Right lobe of liver (tissue), 6 donors: ENCODE measurements around the gene HSPG2. TPM values are rescaled to one million over a fixed set of nuclear protein-coding genes. Genes with fewer than 3 reads are reported as not detected.

Experiments
- ATAC-seq, 4 donors: fragments of 200-7000 bp; cut with Tn5 transposase; one replicate each; pipeline ENCODE4 v1.9.1; 2020; ENCODE audit warnings: mild to moderate bottlenecking in 4 of 4, moderate library complexity in 4 of 4
- DNase-seq, 3 donors: peaks; one replicate each; pipeline ENCODE4 v3.0.0-alpha.2; 2020
- H3K27ac ChIP-seq, 3 donors: fragments of 200-600 bp; one replicate each; pipeline ENCODE4 v1.8.0; 2022
- H3K27me3 ChIP-seq, 2 donors: fragments of 200-600 bp; one replicate each; pipeline ENCODE4 v1.8.0; 2022
- H3K36me3 ChIP-seq, 4 donors: fragments of 200-600 bp; sonication (generic) in 1 of 4; one replicate each; pipeline versions ENCODE4 v1.5.1 to v1.8.0; 2017 to 2022; ENCODE audit warnings: control low read depth in 1 of 4
- H3K4me1 ChIP-seq, 4 donors: fragments of 200-600 bp; sonication (generic) in 1 of 4; one replicate each; pipeline versions ENCODE4 v1.5.1 to v1.8.0; 2017 to 2022; ENCODE audit warnings: control low read depth in 1 of 4
- H3K4me3 ChIP-seq, 3 donors: fragments of 200-600 bp; one replicate each; pipeline ENCODE4 v1.8.0; 2022
- H3K9me3 ChIP-seq, 4 donors: fragments of 200-600 bp; sonication (generic) in 1 of 4; one replicate each; pipeline versions ENCODE4 v1.5.1 to v1.8.0; 2017 to 2022; ENCODE audit warnings: control low read depth in 1 of 4
- CTCF ChIP-seq, 4 donors: fragments of 200-600 bp in 3 of 4; fragments of 450-650 bp in 1 of 4; IDR thresholded peaks; one replicate each; pipeline versions ENCODE4 v1.5.1 to v1.8.0; 2016 to 2022; ENCODE audit warnings: antibody characterized with exemption in 4 of 4, mild to moderate bottlenecking in 2 of 4
- POLR2A ChIP-seq: fragments of 450-650 bp; IDR thresholded peaks from one replicate; pipeline ENCODE4 v1.6.1; 2017; ENCODE audit warnings: antibody characterized with exemption, mild to moderate bottlenecking
- WGBS: methylation state at CpG from one replicate; pipeline ENCODE4 v1.1.6; 2018; ENCODE audit warnings: low coverage, low lambda C conversion rate; ENCODE audit not compliant: insufficient coverage; ENCODE audit errors: missing lambda C conversion rate; 5-methylcytosine and 5-hydroxymethylcytosine counted together
- intact Hi-C, 2 donors: fragments of 100-400 bp; cut with DNase I; formaldehyde crosslinking; loops; one replicate each; pipeline versions ENCODE4 v1.11.2 to v1.14.1; 2022
- total RNA-seq, 6 experiments: library from RNA; depleted of rRNA in 2 of 6; stranded (reverse); fragments of >200 nt in 2 of 6; fragmentation: NEBNext Ultra II Directional in 3 of 6; extraction: Animal tissue kit (Norgen Biotek cat#: 25700) in 3 of 6; gene quantifications; one replicate each; pipeline versions ENCODE4 v1.1.0 to v1.2.4, GENCODE V29; 2016 to 2023
- donor health status: DM: no; HTN: yes; CAD: no.
- donor health status: DM: no; HTN: no; CAD: no.
- donor health status: DM: no; HTN: no; CAD: no.
- donor health status: DM: no; HTN: yes; CAD: no.
- donor health status: DM: no; HTN: yes; CAD: no.

Gene HSPG2
- total RNA-seq, 6 experiments from 2014 or later: 31.3 to 90.9 (median 43.7) TPM

DNA sequence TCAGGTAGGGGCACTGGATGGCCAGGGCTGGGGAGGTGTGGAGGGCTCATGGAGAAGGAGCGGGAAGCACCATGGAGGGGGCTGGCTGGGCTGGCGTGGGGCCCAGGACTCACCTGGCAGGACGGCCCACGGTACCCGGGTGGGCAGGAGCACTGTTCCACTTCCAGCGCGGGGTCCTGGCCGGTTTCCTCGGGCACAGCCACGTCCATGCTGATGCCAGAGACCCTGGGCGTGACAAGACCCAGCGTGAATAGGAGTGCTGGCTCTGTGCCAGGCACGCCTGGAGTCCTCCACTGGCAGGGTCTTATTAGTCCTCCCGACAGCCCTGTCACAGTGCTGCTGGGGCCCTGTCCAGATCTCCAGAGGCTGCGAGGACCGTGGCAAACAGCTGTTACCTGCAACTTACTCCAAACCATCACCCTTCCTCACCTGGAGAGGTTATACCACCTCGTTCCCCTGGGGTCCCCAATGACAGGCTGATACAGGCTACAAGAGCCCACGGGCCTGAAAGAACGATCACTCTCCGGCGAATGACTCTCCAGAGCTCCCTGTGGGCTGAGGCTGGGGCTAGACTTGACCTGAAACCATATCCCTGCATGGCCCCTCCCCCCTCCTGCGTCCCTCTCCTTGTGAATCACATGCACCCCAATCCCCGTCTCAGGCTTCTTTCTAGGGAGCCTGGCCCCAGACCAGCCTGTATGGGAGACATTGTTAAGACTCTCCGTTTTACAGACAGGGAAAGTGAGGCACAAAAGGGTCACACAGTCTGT, 62.1 kb downstream of the HSPG2 start:
- Histone ChIP-seq H3K36me3 (no peaks in the 10 kb centered on the region), H3K9me3 (no peaks in the 10 kb centered on the region), H3K4me3 (no peak overlapping the region), H3K27me3 (no peaks in the 10 kb centered on the region), H3K4me1 (no peaks in the 10 kb centered on the region), H3K27ac (no peak overlapping the region)
- ATAC-seq (no peak), DNase-seq (no peak)
- TF ChIP-seq POLR2A (no peak), CTCF (IDR thresholded peaks at IDR 0.05) (no peak)
- WGBS: 0% methylated on average over 1 of the region's 24 CpGs
- intact Hi-C loops: no loop called here

DNA sequence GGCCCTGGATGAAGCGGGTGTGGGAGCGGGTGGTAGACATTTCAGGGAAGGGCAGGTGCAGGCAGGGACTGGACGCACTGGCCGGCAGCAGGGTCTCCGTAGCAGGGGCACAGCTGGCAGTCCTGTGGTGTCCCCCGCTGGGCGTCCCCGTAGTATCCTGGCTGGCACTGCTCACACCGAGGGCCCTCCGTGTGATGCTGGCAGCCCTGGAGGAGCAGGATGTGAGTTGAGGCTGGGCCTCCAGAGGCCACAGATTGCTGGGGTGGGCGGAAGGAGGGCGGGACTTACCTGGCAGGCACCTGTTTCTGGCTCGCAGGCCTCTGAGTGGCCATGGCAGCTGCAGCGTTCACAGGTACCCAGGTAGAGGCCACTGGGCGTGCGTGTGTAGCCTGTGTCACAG, 62.8 kb downstream of the HSPG2 start:
- Histone ChIP-seq H3K36me3 (no peaks in the 10 kb centered on the region), H3K4me1 (no peaks in the 10 kb centered on the region), H3K27ac (no peak overlapping the region), H3K27me3 (no peaks in the 10 kb centered on the region), H3K4me3 (no peak overlapping the region), H3K9me3 (no peaks in the 10 kb centered on the region)
- ATAC-seq (no peak), DNase-seq (no peak)
- no peak for TF ChIP-seq POLR2A
- no peak for TF ChIP-seq CTCF (IDR thresholded peaks at IDR 0.05)
- intact Hi-C loops: no loop called here
- 93% methylated on average over 3 of the region's 16 CpGs for WGBS

- intact Hi-C loops: no loop called here
- TF ChIP-seq POLR2A: no peak
- no peak for TF ChIP-seq CTCF (IDR thresholded peaks at IDR 0.05)
- no peak for DNase-seq
- WGBS: no CpG with 5 or more reads among the region's 10 CpGs
- Histone ChIP-seq H3K4me1 (no peaks in the 10 kb centered on the region), H3K9me3 (no peaks in the 10 kb centered on the region), H3K27ac (no peak overlapping the region), H3K27me3 (no peaks in the 10 kb centered on the region), H3K4me3 (no peak overlapping the region), H3K36me3 (no peaks in the 10 kb centered on the region)
- no peak for ATAC-seq
Observed at GRCh38 chr1:21873761-21874160, 63.3 kb downstream of the HSPG2 start.

DNA sequence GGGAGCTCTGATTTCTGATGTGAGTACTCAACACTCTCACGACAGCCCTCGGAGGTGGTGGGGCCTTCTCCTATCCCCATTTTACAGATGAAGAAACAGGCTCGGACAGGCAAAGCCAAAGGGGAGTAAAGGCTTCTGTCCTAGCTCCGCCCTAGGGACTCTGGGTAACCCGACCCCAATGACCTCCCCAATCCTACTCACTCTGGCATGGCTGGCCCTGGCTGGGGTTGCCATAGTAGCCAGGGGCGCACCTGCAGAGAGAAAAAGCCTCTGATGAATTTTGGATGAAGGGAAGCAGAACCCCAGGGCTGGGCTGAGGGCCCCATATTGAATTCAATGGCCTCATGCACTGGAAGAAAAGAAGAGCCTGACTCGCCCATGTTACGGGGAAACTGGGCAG, 63.9 kb downstream of the HSPG2 start:
- Histone ChIP-seq H3K4me3 (no peak overlapping the region), H3K36me3 (no peaks in the 10 kb centered on the region), H3K27me3 (no peaks in the 10 kb centered on the region), H3K9me3 (no peaks in the 10 kb centered on the region), H3K27ac (no peak overlapping the region), H3K4me1 (no peaks in the 10 kb centered on the region)
- ATAC-seq: no peak
- 78% methylated on average over 6 of the region's 8 CpGs for WGBS
- intact Hi-C loops: no loop called here
- DNase-seq: no peak
- TF ChIP-seq CTCF (IDR thresholded peaks at IDR 0.05) (no peak), POLR2A (no peak)
